H1 (cell line): Measurements from ENCODE around the gene ADGRL3. TPM values are rescaled to one million over a fixed set of nuclear protein-coding genes. Genes with fewer than 3 reads are reported as not detected.

ENCODE experiments used
- ATF3 ChIP-seq: IDR thresholded peaks from 2 replicates; pipeline ENCODE4 v1.6.1; 2011; ENCODE audit warnings: low read depth, mild to moderate bottlenecking, low read length; ENCODE audit not compliant: insufficient read depth
- CHD7 ChIP-seq: fragments of 300-600 bp; sonication (generic); IDR thresholded peaks from 2 replicates; pipeline ENCODE4 v1.7.1; 2012; ENCODE audit warnings: low read length, moderate library complexity, mild to moderate bottlenecking, inconsistent platforms; ENCODE audit not compliant: insufficient replicate concordance
- EP300 ChIP-seq, 2 experiments: IDR thresholded peaks; 1 replicate in 1 of 2; 2 replicates in 1 of 2; pipeline ENCODE4 v1.6.1; 2011 to 2012; ENCODE audit warnings: low read depth in 2 of 2, low read length in 2 of 2, mild to moderate bottlenecking in 2 of 2, borderline replicate concordance in 1 of 2, inconsistent platforms in 1 of 2, moderate library complexity in 1 of 2
- FOSL1 ChIP-seq: IDR thresholded peaks from 2 replicates; pipeline ENCODE4 v1.6.1; 2011; ENCODE audit warnings: mild to moderate bottlenecking, low read depth, low read length, moderate library complexity; ENCODE audit not compliant: insufficient read depth
- RAD21 ChIP-seq, 2 experiments: IDR thresholded peaks in 1 of 2; conservative IDR thresholded peaks in 1 of 2; 2 replicates each; pipeline ENCODE4 v1.6.1; 2011; ENCODE audit warnings: low read depth in 2 of 2, low read length in 2 of 2, improper control_type of control experiment in 1 of 2, inconsistent platforms in 1 of 2, mild to moderate bottlenecking in 1 of 2, moderate library complexity in 1 of 2
- RBBP5 ChIP-seq: IDR thresholded peaks from 2 replicates; pipeline ENCODE4 v1.7.1; 2012; ENCODE audit warnings: low read depth, mild to moderate bottlenecking, inconsistent platforms, low read length, moderate library complexity, borderline replicate concordance
- SIN3A ChIP-seq, 2 experiments: IDR thresholded peaks in 1 of 2; conservative IDR thresholded peaks in 1 of 2; 2 replicates each; pipeline ENCODE4 v1.6.1; 2011 to 2012; ENCODE audit warnings: low read length in 2 of 2, improper control_type of control experiment in 1 of 2, low read depth in 1 of 2, mild to moderate bottlenecking in 1 of 2
- TAF7 ChIP-seq: optimal IDR thresholded peaks from 2 replicates; pipeline ENCODE3; 2011; ENCODE audit warnings: low read depth, mild to moderate bottlenecking, inconsistent platforms, low read length, moderate library complexity, borderline replicate concordance
- TBP ChIP-seq: IDR thresholded peaks from 2 replicates; pipeline ENCODE4 v1.6.1; 2011; ENCODE audit warnings: low read depth, low read length, improper control_type of control experiment
- polyA plus RNA-seq, 7 experiments: library from polyadenylated mRNA; depleted of rRNA in 3 of 7; stranded (reverse) in 5 of 7; unstranded in 2 of 7; fragments of >200 nt in 5 of 7; fragments of 200-250 nt in 2 of 7; gene quantifications; 1 replicate in 5 of 7; 2 replicates in 1 of 7; 4 replicates in 1 of 7; pipeline versions ENCODE4 v1.2.1 to v1.2.3, GENCODE V29; 2011 to 2013; ENCODE audit warnings: missing spikeins in 2 of 7, mixed read lengths in 2 of 7
- total RNA-seq: library from RNA; stranded (reverse); fragmentation: NEBNext Ultra II Directional; extraction: Animal tissue kit (Norgen Biotek cat#: 25700); gene quantifications from 2 replicates; pipeline ENCODE4 v1.2.1, GENCODE V29; 2021

The ADGRL3 gene
- total and polyA plus RNA-seq, 2 of the 8 experiments (the other 6 are each of a cell fraction or from before 2014, with no cell fraction given) = 6.6 to 13.0 TPM

- TF ChIP-seq EP300 (IDR thresholded peaks at IDR 0.05; ENCODE audit: borderline replicate concordance in 1 of 2, low read depth in 2 of 2, low read length in 2 of 2) (peak in 1 of 2 experiments; percentile 56; a peak in 1 of 3 replicates), FOSL1 (no peak), RBBP5 (no peak), TAF7 (no peak), CHD7 (peak; percentile 62), SIN3A (conservative IDR thresholded peaks at IDR 0.05 in 1 of 2, IDR thresholded peaks at IDR 0.05 in 1 of 2; ENCODE audit: low read depth in 1 of 2, low read length in 2 of 2) (no peak), ATF3 (no peak), RAD21 (IDR thresholded peaks at IDR 0.05 in 1 of 2, conservative IDR thresholded peaks at IDR 0.05 in 1 of 2; ENCODE audit: low read depth in 2 of 2, low read length in 2 of 2) (peak in 1 of 2 experiments; percentile 41; a peak in 2 of 4 replicates), TBP (no peak)
These were observed 652.9 kb downstream of the ADGRL3 start (continued) for GRCh38 chr4:61853041-61853440.
